Body of pancreas (tissue), 4 donors: ENCODE results near the gene ZEB2.

Experiments
- POLR2A ChIP-seq, 3 donors: fragments of 450-650 bp; IDR thresholded peaks; one replicate each; pipeline ENCODE4 v1.6.1; 2016; ENCODE audit warnings: antibody characterized with exemption in 3 of 3, mild to moderate bottlenecking in 2 of 3
- TF ChIP-seq, protein P1 (sequence below), 7 experiments: fragments of 450-650 bp in 4 of 7; fragments of 200-600 bp in 3 of 7; sonication (generic) in 3 of 7; IDR thresholded peaks; one replicate each; pipeline ENCODE4 v1.5.1; 2016 to 2019; ENCODE audit warnings: antibody characterized with exemption in 7 of 7

GRCh38 chr2:144490017-144490416 lies 29.9 kb downstream of the ZEB2 start:
- TF ChIP-seq, protein P1, sequence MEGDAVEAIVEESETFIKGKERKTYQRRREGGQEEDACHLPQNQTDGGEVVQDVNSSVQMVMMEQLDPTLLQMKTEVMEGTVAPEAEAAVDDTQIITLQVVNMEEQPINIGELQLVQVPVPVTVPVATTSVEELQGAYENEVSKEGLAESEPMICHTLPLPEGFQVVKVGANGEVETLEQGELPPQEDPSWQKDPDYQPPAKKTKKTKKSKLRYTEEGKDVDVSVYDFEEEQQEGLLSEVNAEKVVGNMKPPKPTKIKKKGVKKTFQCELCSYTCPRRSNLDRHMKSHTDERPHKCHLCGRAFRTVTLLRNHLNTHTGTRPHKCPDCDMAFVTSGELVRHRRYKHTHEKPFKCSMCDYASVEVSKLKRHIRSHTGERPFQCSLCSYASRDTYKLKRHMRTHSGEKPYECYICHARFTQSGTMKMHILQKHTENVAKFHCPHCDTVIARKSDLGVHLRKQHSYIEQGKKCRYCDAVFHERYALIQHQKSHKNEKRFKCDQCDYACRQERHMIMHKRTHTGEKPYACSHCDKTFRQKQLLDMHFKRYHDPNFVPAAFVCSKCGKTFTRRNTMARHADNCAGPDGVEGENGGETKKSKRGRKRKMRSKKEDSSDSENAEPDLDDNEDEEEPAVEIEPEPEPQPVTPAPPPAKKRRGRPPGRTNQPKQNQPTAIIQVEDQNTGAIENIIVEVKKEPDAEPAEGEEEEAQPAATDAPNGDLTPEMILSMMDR (IDR thresholded peaks at IDR 0.05): no peak
- TF ChIP-seq POLR2A (IDR thresholded peaks at IDR 0.05): no peak
